ENCODE measurements around the gene SEMA4A. TPM values are rescaled to one million over a fixed set of nuclear protein-coding genes. Genes with fewer than 3 reads are reported as not detected.

SEMA4A gene
- total and polyA plus RNA-seq, 9 of the 15 experiments (the other 6 are each of a cell fraction or from before 2014, with no cell fraction given) = 0.04 to 1.7 (median 0.45) TPM

- peak; percentile 5; the same call in 1 of the 2 replicates for TF ChIP-seq TFAP4 (CRISPR knock-in tag; IDR thresholded peaks at IDR 0.05; ENCODE audit: borderline replicate concordance)
- TF ChIP-seq, protein P1, sequence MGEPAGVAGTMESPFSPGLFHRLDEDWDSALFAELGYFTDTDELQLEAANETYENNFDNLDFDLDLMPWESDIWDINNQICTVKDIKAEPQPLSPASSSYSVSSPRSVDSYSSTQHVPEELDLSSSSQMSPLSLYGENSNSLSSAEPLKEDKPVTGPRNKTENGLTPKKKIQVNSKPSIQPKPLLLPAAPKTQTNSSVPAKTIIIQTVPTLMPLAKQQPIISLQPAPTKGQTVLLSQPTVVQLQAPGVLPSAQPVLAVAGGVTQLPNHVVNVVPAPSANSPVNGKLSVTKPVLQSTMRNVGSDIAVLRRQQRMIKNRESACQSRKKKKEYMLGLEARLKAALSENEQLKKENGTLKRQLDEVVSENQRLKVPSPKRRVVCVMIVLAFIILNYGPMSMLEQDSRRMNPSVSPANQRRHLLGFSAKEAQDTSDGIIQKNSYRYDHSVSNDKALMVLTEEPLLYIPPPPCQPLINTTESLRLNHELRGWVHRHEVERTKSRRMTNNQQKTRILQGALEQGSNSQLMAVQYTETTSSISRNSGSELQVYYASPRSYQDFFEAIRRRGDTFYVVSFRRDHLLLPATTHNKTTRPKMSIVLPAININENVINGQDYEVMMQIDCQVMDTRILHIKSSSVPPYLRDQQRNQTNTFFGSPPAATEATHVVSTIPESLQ (CRISPR knock-in tag; IDR thresholded peaks at IDR 0.05) = peak; percentile 25; the same call in 1 of the 2 replicates
- TF ChIP-seq POLR2G (IDR thresholded peaks at IDR 0.05; ENCODE audit: low read depth, low read length) = peak; percentile 96
- peak; percentile 64; the same call in 1 of the 2 replicates for TF ChIP-seq NCOA1 (IDR thresholded peaks at IDR 0.05; ENCODE audit: low read depth)
- TF ChIP-seq ERF (CRISPR knock-in tag; IDR thresholded peaks at IDR 0.05) = 0 out of 2 replicates have a peak, but pooled peaks have one; percentile 24
- TF ChIP-seq NFE2 (IDR thresholded peaks at IDR 0.05; ENCODE audit: low read depth) = peak; percentile 43
- TF ChIP-seq ZNF75A (CRISPR knock-in tag; IDR thresholded peaks at IDR 0.05) = no peak
- TF ChIP-seq TCF15 (CRISPR knock-in tag; IDR thresholded peaks at IDR 0.05) = no peak
- no peak for TF ChIP-seq ZKSCAN8 (CRISPR knock-in tag; IDR thresholded peaks at IDR 0.05)
- TF ChIP-seq SMAD1 (IDR thresholded peaks at IDR 0.05; ENCODE audit: low read depth, low read length, partially characterized antibody) = peak; percentile 51
- no peak for TF ChIP-seq ZNF584 (CRISPR knock-in tag; IDR thresholded peaks at IDR 0.05; ENCODE audit: low read depth)
- 0 out of 2 replicates have a peak, but pooled peaks have one; percentile 11 for TF ChIP-seq ZNF431 (CRISPR knock-in tag; IDR thresholded peaks at IDR 0.05)
- TF ChIP-seq TRIM24 (IDR thresholded peaks at IDR 0.05) = peak; percentile 49 to 72
- TF ChIP-seq NFIX (CRISPR knock-in tag; IDR thresholded peaks at IDR 0.05; ENCODE audit: low read depth) = no peak
- peak; percentile 57 for TF ChIP-seq USF2 (CRISPR knock-in tag; IDR thresholded peaks at IDR 0.05)
- TF ChIP-seq, protein P2, sequence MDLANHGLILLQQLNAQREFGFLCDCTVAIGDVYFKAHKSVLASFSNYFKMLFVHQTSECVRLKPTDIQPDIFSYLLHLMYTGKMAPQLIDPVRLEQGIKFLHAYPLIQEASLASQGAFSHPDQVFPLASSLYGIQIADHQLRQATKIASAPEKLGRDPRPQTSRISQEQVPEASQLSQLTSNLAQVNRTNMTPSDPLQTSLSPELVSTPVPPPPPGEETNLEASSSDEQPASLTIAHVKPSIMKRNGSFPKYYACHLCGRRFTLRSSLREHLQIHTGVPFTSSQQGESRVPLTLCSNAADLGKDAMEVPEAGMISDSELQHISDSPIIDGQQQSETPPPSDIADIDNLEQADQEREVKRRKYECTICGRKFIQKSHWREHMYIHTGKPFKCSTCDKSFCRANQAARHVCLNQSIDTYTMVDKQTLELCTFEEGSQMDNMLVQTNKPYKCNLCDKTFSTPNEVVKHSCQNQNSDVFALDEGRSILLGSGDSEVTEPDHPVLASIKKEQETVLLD (IDR thresholded peaks at IDR 0.05) = peak; percentile 89
- 0 out of 4 replicates have a peak, but pooled peaks have one; percentile 26 to 42 for TF ChIP-seq ARNT (IDR thresholded peaks at IDR 0.05)
- TF ChIP-seq CREB1 (IDR thresholded peaks at IDR 0.05) = peak; percentile 46; the same call in 1 of the 2 replicates
- no peak; the same call in 1 of the 2 replicates for TF ChIP-seq CREB1 (CRISPR knock-in tag; IDR thresholded peaks at IDR 0.05)
- 0 out of 2 replicates have a peak, but pooled peaks have one; percentile 42 for TF ChIP-seq ZNF707 (CRISPR knock-in tag; conservative IDR thresholded peaks at IDR 0.05)
- TF ChIP-seq ZNF133 (CRISPR knock-in tag; IDR thresholded peaks at IDR 0.05) = no peak
- TF ChIP-seq JUNB (CRISPR knock-in tag; conservative IDR thresholded peaks at IDR 0.05) = peak; percentile 94
- peak; percentile 55 for TF ChIP-seq FIP1L1 (IDR thresholded peaks at IDR 0.05; ENCODE audit: low read depth, low read length, poor library complexity, severe bottlenecking)
- TF ChIP-seq CHCHD3 (CRISPR knock-in tag; IDR thresholded peaks at IDR 0.05) = no peak
These were observed 39.1 kb upstream of the SEMA4A start, which contains the start of gene LMNA (continued) for GRCh38 chr1:156114101-156114918.
